Fibroblast of pulmonary artery (primary cell): ENCODE results near the gene MRPL46.

Source experiments
- DNase-seq: peaks from one replicate; pipeline ENCODE4 v3.0.0-alpha.2; 2010; ENCODE audit warnings: low read depth
- H3K4me3 ChIP-seq: replicated peaks from 2 replicates; pipeline ENCODE4 v1.5.1; 2011; ENCODE audit warnings: low read depth, mild to moderate bottlenecking, control low read depth, low read length, moderate library complexity
- TF ChIP-seq, protein P1 (sequence below): IDR thresholded peaks from 2 replicates; pipeline ENCODE4 v1.5.1; 2011; ENCODE audit warnings: mild to moderate bottlenecking, control low read depth, low read length, inconsistent platforms; ENCODE audit errors: missing control alignments

MRPL46 gene

GRCh38 chr15:88509321-88509720, 42.1 kb upstream of the MRPL46 start:
- DNase-seq, result no peak
- TF ChIP-seq, protein P1, sequence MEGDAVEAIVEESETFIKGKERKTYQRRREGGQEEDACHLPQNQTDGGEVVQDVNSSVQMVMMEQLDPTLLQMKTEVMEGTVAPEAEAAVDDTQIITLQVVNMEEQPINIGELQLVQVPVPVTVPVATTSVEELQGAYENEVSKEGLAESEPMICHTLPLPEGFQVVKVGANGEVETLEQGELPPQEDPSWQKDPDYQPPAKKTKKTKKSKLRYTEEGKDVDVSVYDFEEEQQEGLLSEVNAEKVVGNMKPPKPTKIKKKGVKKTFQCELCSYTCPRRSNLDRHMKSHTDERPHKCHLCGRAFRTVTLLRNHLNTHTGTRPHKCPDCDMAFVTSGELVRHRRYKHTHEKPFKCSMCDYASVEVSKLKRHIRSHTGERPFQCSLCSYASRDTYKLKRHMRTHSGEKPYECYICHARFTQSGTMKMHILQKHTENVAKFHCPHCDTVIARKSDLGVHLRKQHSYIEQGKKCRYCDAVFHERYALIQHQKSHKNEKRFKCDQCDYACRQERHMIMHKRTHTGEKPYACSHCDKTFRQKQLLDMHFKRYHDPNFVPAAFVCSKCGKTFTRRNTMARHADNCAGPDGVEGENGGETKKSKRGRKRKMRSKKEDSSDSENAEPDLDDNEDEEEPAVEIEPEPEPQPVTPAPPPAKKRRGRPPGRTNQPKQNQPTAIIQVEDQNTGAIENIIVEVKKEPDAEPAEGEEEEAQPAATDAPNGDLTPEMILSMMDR, result no peak
- no peak overlapping the region for H3K4me3 ChIP-seq

DNA sequence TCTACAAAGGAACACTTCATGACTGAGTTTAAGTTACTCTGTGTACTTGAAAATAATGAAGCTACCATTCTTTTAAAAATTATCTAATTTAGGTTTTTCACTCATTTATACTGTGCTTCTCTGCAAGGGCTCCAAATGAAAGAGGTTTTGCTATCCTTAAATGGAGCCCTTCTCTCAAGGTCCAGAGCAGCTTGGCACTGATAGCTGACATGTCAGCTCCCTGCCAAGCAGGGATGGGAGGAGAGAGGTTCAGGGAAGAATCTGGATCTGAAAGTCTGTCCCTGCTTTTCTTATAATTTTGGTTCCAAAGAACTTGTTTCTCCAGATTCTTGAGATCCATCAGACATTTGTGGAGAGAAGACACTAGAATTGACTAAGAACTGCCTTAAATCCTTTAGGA, 39.4 kb upstream of the MRPL46 start:
- H3K4me3 ChIP-seq, result no peak overlapping the region
- TF ChIP-seq, protein P1, result no peak
- no peak for DNase-seq

- no peak overlapping the region for H3K4me3 ChIP-seq
- no peak for DNase-seq
- TF ChIP-seq, protein P1, result no peak
Measured at GRCh38 chr15:88505721-88506120, 38.5 kb upstream of the MRPL46 start.

DNA sequence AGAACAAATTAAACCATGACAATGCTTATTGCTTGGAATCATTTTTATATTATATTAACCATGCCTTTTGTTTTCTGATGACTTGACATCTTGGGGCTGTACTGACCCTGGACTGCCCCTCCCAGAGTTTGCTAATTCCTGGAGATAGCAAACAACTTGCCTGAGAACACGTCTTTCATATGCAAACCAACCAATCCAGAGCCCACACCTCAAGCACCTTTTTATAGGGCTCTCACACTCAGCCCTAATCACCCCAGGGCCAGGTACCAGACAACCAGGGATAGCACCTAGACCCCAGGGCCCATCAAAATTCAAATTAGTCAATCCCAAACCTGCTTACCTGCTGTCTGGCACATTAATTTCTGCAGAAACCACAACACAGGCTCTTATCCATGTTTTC, 37.3 kb upstream of the MRPL46 start:
- TF ChIP-seq, protein P1, result no peak
- no peak for DNase-seq
- H3K4me3 ChIP-seq, result no peak overlapping the region

DNA sequence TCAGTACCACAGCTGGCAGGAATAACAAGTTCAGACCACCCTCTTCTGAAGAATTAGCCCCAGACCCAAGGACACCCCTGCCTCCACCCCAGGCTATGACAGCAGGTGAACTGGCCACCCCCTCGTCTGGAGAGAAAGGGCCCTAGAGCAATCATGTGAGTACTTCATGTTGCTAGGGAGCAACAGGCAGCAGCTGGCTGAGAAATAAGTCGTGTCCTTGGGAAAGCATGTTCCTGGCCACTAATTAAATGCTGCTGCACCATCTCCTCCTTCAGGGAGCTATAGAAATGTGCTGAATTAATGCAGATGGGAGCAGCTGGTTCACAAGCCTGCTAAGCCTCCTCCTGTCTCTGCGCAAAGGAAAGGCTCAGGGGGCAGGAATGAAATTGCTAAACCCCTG, 31.8 kb upstream of the MRPL46 start:
- DNase-seq, result no peak
- TF ChIP-seq, protein P1, result no peak
- no peak overlapping the region for H3K4me3 ChIP-seq

GRCh38 chr15:88497109-88497765, 30.0 kb upstream of the MRPL46 start:
- TF ChIP-seq, protein P1, result no peak
- DNase-seq, result no peak
- no peak overlapping the region for H3K4me3 ChIP-seq

DNA sequence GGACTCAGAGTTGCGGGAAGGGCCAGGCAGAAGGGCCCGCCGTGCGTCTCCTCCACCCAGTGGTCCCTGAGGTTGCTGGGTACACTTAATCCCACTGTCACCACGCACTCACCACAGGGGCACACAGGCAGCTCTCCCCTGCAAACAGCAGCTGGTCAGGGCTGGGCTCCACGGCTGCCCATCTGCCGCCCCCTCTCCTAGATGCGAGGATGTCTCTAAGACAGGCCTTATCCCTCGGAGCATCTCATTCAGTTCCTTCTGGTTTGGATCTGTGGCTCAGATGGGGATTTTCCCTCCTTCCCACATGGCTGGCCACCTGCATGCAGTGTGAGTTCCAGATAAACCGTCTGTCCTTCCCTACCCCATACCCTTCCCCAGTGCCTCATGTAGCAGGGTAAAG, 26.7 kb upstream of the MRPL46 start:
- H3K4me3 ChIP-seq, result no peak overlapping the region
- no peak for DNase-seq
- TF ChIP-seq, protein P1, result no peak
